RKO (cell line): ENCODE measurements around the gene LRRC8E.
"Not testable (repeated sequence)": the region's sequence is repeated elsewhere in the genome, so short reads cannot be mapped to it uniquely, and the experiment has no call there.

Experiments used
- DNase-seq: peaks from one replicate; pipeline ENCODE4 v3.0.0-alpha.2; 2016; ENCODE audit warnings: low spot score

LRRC8E gene

GRCh38 chr19:7908742-7909461, 20.6 kb downstream of the LRRC8E start:
- DNase-seq: no peak

GRCh38 chr19:7909471-7910067, 21.3 kb downstream of the LRRC8E start:
- DNase-seq: no peak

- DNase-seq: no peak
These were observed 22.2 kb downstream of the LRRC8E start for GRCh38 chr19:7910321-7911161.

GRCh38 chr19:7911508-7912143, 23.3 kb downstream of the LRRC8E start:
- DNase-seq: no peak

GRCh38 chr19:7912144-7912696, 23.9 kb downstream of the LRRC8E start:
- no peak for DNase-seq

GRCh38 chr19:7912697-7913564, 24.6 kb downstream of the LRRC8E start:
- no peak for DNase-seq

GRCh38 chr19:7913652-7914051, 25.3 kb downstream of the LRRC8E start:
- no peak for DNase-seq

GRCh38 chr19:7914099-7914498, 25.8 kb downstream of the LRRC8E start:
- DNase-seq: no peak

- DNase-seq: no peak
These were observed 26.3 kb downstream of the LRRC8E start, which contains the start of gene TGFBR3L for GRCh38 chr19:7914598-7915045. TSS of gene TGFBR3L (plus strand) at chr19:7914830.

- no peak for DNase-seq
These were observed 27.2 kb downstream of the LRRC8E start for GRCh38 chr19:7915250-7916102.

GRCh38 chr19:7916103-7916954, 28.0 kb downstream of the LRRC8E start:
- no peak for DNase-seq

- no peak for DNase-seq
These were observed 28.6 kb downstream of the LRRC8E start for GRCh38 chr19:7916955-7917266.

GRCh38 chr19:7917267-7918061, 29.2 kb downstream of the LRRC8E start:
- no peak for DNase-seq

- not testable (repeated sequence) for DNase-seq
These were observed 29.8 kb downstream of the LRRC8E start for GRCh38 chr19:7918062-7918614.

- no peak for DNase-seq
These were observed 30.5 kb downstream of the LRRC8E start for GRCh38 chr19:7918615-7919421.

GRCh38 chr19:7919610-7920518, 31.6 kb downstream of the LRRC8E start, which contains the start of gene SNAPC2:
TSS of gene SNAPC2 (plus strand) at chr19:7920338. CDS start at chr19:7920367, 29 bp downstream.
- peak; percentile 93 for DNase-seq
